GM21390 (cell line): ENCODE data around the gene ADCK1.
"Not testable (repeated sequence)": the region's sequence is repeated elsewhere in the genome, so short reads cannot be mapped to it uniquely, and the experiment has no call there.

Source experiments
- ATAC-seq: cut with Tn5 transposase; IDR thresholded peaks from one replicate; pipeline ENCODE4 v1.9.1; 2021; ENCODE audit not compliant: unreplicated experiment

ADCK1 gene

GRCh38 chr14:77808250-77808649 is 8.3 kb downstream of the ADCK1 start:
- ATAC-seq = no peak

GRCh38 chr14:77809011-77809410 is 9.1 kb downstream of the ADCK1 start:
- no peak for ATAC-seq

- ATAC-seq = no peak
These were observed 12.1 kb downstream of the ADCK1 start for GRCh38 chr14:77812028-77812427.

- ATAC-seq = not testable (repeated sequence)
These were observed 12.8 kb downstream of the ADCK1 start for GRCh38 chr14:77812682-77813081.

GRCh38 chr14:77822307-77822706 is 22.4 kb downstream of the ADCK1 start:
- ATAC-seq = no peak

GRCh38 chr14:77822741-77823140 is 22.8 kb downstream of the ADCK1 start:
- ATAC-seq = no peak

GRCh38 chr14:77823378-77823777 is 23.5 kb downstream of the ADCK1 start:
- ATAC-seq = no peak

GRCh38 chr14:77825895-77826519 is 26.1 kb downstream of the ADCK1 start:
- ATAC-seq = no peak

GRCh38 chr14:77830692-77831091 is 30.8 kb downstream of the ADCK1 start:
- no peak for ATAC-seq

GRCh38 chr14:77832297-77832696 is 32.4 kb downstream of the ADCK1 start:
- no peak for ATAC-seq

- ATAC-seq = no peak
These were observed 38.0 kb downstream of the ADCK1 start for GRCh38 chr14:77837926-77838325.

GRCh38 chr14:77838831-77839511 is 39.1 kb downstream of the ADCK1 start:
- ATAC-seq = no peak

GRCh38 chr14:77843195-77843594 is 43.3 kb downstream of the ADCK1 start:
- no peak for ATAC-seq

- ATAC-seq = no peak
These were observed 43.7 kb downstream of the ADCK1 start for GRCh38 chr14:77843651-77844050.

- ATAC-seq = no peak
These were observed 44.9 kb downstream of the ADCK1 start for GRCh38 chr14:77844802-77845201.

- no peak for ATAC-seq
These were observed 48.1 kb downstream of the ADCK1 start for GRCh38 chr14:77848031-77848430.

- no peak for ATAC-seq
These were observed 49.8 kb downstream of the ADCK1 start for GRCh38 chr14:77849711-77850110.

- no peak for ATAC-seq
These were observed 54.0 kb downstream of the ADCK1 start for GRCh38 chr14:77853919-77854318.

GRCh38 chr14:77856941-77857340 is 57.0 kb downstream of the ADCK1 start:
- ATAC-seq = no peak

- ATAC-seq = no peak
These were observed 60.1 kb downstream of the ADCK1 start for GRCh38 chr14:77859934-77860570.

GRCh38 chr14:77861201-77861600 is 61.3 kb downstream of the ADCK1 start:
- ATAC-seq = no peak

GRCh38 chr14:77862154-77862786 is 62.4 kb downstream of the ADCK1 start:
- peak; percentile 86 for ATAC-seq
